Dermis blood vessel endothelial cell (primary cell): ENCODE measurements around the gene ARID3C. TPM values are rescaled to one million over a fixed set of nuclear protein-coding genes. Genes with fewer than 3 reads are reported as not detected.

Experiments used
- DNase-seq: peaks from one replicate; pipeline ENCODE4 v3.0.0; 2010
- total RNA-seq: library from RNA; depleted of rRNA; stranded (reverse); fragments of >200 nt; gene quantifications from 2 replicates; pipeline ENCODE4 v1.2.3, GENCODE V29; 2014

ARID3C gene
- total RNA-seq, 1 donor from 2014 or later = 0.51 TPM

GRCh38 chr9:34576597-34577399 is 52.1 kb downstream of the ARID3C start:
- no peak for DNase-seq

GRCh38 chr9:34575862-34576596 is 52.8 kb downstream of the ARID3C start:
- DNase-seq = no peak

- no peak for DNase-seq
Measured at GRCh38 chr9:34575241-34575640, 53.6 kb downstream of the ARID3C start.

- no peak for DNase-seq
Measured at GRCh38 chr9:34574571-34574970, 54.3 kb downstream of the ARID3C start.

DNA sequence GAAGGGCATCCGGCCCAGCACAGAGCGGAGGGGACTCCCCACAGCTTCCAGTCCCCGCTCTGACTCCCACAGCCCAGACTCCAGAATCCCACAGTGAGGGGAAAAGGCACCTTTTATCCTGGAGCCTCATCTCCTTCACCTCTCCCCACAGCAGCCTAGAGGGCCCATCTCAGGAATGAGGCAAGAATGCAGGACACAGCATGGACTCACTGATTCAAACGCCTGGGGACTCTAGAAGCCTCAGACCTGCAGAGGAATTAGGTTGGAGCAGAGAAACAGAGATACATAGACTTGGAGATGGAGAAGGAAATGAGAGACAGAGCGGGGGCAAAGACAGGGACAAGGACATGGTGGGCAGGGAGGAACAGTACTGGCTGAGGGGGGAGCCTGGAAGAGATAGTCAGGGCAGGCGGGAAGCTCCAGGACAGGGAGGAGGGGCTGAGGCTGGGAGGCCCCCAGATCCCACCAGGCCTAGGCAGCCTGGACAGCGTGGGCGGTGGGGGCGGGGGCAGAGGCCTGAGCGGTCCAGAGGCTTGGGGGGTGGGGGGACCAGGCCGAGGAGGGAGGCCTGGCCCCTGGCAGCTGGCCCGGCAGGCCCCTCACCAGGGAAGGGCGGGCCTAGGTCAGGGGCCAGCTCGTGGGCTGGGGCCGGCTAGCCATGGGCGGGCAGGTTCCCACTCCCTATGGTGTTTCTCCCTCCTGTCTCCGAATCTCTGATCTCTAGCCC is 55.1 kb downstream of the ARID3C start:
- no peak for DNase-seq

GRCh38 chr9:34572628-34573027 is 56.2 kb downstream of the ARID3C start:
- DNase-seq = no peak

- DNase-seq = no peak
Measured at GRCh38 chr9:34572092-34572491, 56.8 kb downstream of the ARID3C start.

- DNase-seq = no peak
Measured at GRCh38 chr9:34571481-34571810, 57.4 kb downstream of the ARID3C start.

Other genes starting within 250 kb of the ARID3C start
- gene FAM219A, start 170.5 kb downstream of the ARID3C start, total RNA-seq = 9.2 and 14.7 TPM in 2 replicates
- not detected in 2 replicates for gene DNAI1, start 170.3 kb downstream of the ARID3C start, total RNA-seq
- gene ENHO, start 106.1 kb downstream of the ARID3C start, total RNA-seq = 0.42 TPM in 1 of 2 replicates, not detected in the other
- gene CNTFR, start 39.3 kb downstream of the ARID3C start, total RNA-seq = not detected in 2 replicates
- 21.4 and 31.8 TPM in 2 replicates for gene RPP25L, start 17.0 kb downstream of the ARID3C start, total RNA-seq
- gene DCTN3, start 8.6 kb downstream of the ARID3C start, total RNA-seq = 65.3 and 74.4 TPM in 2 replicates
- 37.1 and 63.5 TPM in 2 replicates for gene SIGMAR1, start 8.7 kb upstream of the ARID3C start, total RNA-seq
- gene GALT, start 17.6 kb upstream of the ARID3C start, total RNA-seq = 36.8 and 45.3 TPM in 2 replicates
- gene IL11RA, start 23.1 kb upstream of the ARID3C start, total RNA-seq = 7.0 and 10.4 TPM in 2 replicates
- gene CCL27, start 33.6 kb upstream of the ARID3C start, total RNA-seq = not detected in 2 replicates
- not detected in 2 replicates for gene CCL19, start 62.2 kb upstream of the ARID3C start, total RNA-seq
- 1.4 and 2.5 TPM in 2 replicates for gene CCL21, start 81.1 kb upstream of the ARID3C start, total RNA-seq